ENCODE results near the gene NPM1.
"Not testable (repeated sequence)": the region's sequence is repeated elsewhere in the genome, so short reads cannot be mapped to it uniquely, and the experiment has no call there.

Gene NPM1

GRCh38 chr5:171386006-171386671, 1.5 kb upstream of the NPM1 start:
- DNase-seq (ENCODE audit: low spot score), result no peak

GRCh38 chr5:171386861-171387344, 746 bp upstream of the NPM1 start:
- no peak for DNase-seq (ENCODE audit: low spot score)

- DNase-seq (ENCODE audit: low spot score), result peak; percentile 59
Measured at GRCh38 chr5:171387970-171388815, 544 bp downstream of the NPM1 start.

GRCh38 chr5:171388816-171389168, 1.1 kb downstream of the NPM1 start:
- no peak for DNase-seq (ENCODE audit: low spot score)

- no peak for DNase-seq (ENCODE audit: low spot score)
Measured at GRCh38 chr5:171390883-171391677, 3.4 kb downstream of the NPM1 start.

- DNase-seq (ENCODE audit: low spot score), result no peak
Measured at GRCh38 chr5:171391996-171392577, 4.4 kb downstream of the NPM1 start.

GRCh38 chr5:171392585-171393159, 5.0 kb downstream of the NPM1 start:
- DNase-seq (ENCODE audit: low spot score), result no peak

GRCh38 chr5:171395042-171395441, 7.4 kb downstream of the NPM1 start:
- DNase-seq (ENCODE audit: low spot score), result no peak

GRCh38 chr5:171396583-171396982, 8.9 kb downstream of the NPM1 start:
- not testable (repeated sequence) for DNase-seq (ENCODE audit: low spot score)

- no peak for DNase-seq (ENCODE audit: low spot score)
Measured at GRCh38 chr5:171397190-171397589, 9.5 kb downstream of the NPM1 start.

GRCh38 chr5:171397599-171397998, 9.9 kb downstream of the NPM1 start:
- DNase-seq (ENCODE audit: low spot score), result no peak

GRCh38 chr5:171398660-171399059, 11.0 kb downstream of the NPM1 start:
- DNase-seq (ENCODE audit: low spot score), result peak; percentile 55

- DNase-seq (ENCODE audit: low spot score), result no peak
Measured at GRCh38 chr5:171400169-171400568, 12.5 kb downstream of the NPM1 start.

GRCh38 chr5:171401167-171401947, 13.7 kb downstream of the NPM1 start:
- DNase-seq (ENCODE audit: low spot score), result no peak

- DNase-seq (ENCODE audit: low spot score), result not testable (repeated sequence)
Measured at GRCh38 chr5:171402751-171403150, 15.1 kb downstream of the NPM1 start.

- no peak for DNase-seq (ENCODE audit: low spot score)
Measured at GRCh38 chr5:171405615-171406014, 18.0 kb downstream of the NPM1 start.

GRCh38 chr5:171407234-171407633, 19.6 kb downstream of the NPM1 start:
- DNase-seq (ENCODE audit: low spot score), result no peak

GRCh38 chr5:171409164-171410136, 21.8 kb downstream of the NPM1 start:
- DNase-seq (ENCODE audit: low spot score), result no peak

- DNase-seq (ENCODE audit: low spot score), result no peak
Measured at GRCh38 chr5:171410181-171410580, 22.5 kb downstream of the NPM1 start.

GRCh38 chr5:171412186-171412585, 24.5 kb downstream of the NPM1 start:
- no peak for DNase-seq (ENCODE audit: low spot score)

Measured in pons (tissue), 1 donor.